Measurements from ENCODE around the gene CDC42BPG.

- TF ChIP-seq CTCF (conservative IDR thresholded peaks at IDR 0.05; ENCODE audit: low read length), result 0 out of 2 replicates have a peak, but pooled peaks have one; percentile 16
- no peak for TF ChIP-seq EZH2phosphoT487 (IDR thresholded peaks at IDR 0.05; ENCODE audit: borderline replicate concordance)
Observed at GRCh38 chr11:64803158-64803845, 41.2 kb downstream of the CDC42BPG start, which contains the start of gene MAP4K2.
